HUES64 (cell line): ENCODE data around the gene RRN3.
"Not testable (repeated sequence)": the region's sequence is repeated elsewhere in the genome, so short reads cannot be mapped to it uniquely, and the experiment has no call there.

ENCODE experiments used
- H3K27ac ChIP-seq: 2 replicates; pipeline ENCODE4 v1.7.0; 2013; ENCODE audit warnings: low read depth, low read length, inconsistent platforms
- H3K27me3 ChIP-seq: 2 replicates; pipeline ENCODE4 v1.6.1; 2013; ENCODE audit warnings: mild to moderate bottlenecking, low read length; ENCODE audit not compliant: insufficient read depth
- H3K36me3 ChIP-seq: 2 replicates; pipeline ENCODE4 v1.6.1; 2013; ENCODE audit warnings: mild to moderate bottlenecking, low read length; ENCODE audit not compliant: insufficient read depth
- H3K4me1 ChIP-seq: 2 replicates; pipeline ENCODE4 v1.6.1; 2013; ENCODE audit warnings: mild to moderate bottlenecking, low read length, moderate library complexity; ENCODE audit not compliant: insufficient read depth
- H3K4me3 ChIP-seq: 2 replicates; pipeline ENCODE4 v1.5.1; 2013; ENCODE audit warnings: mild to moderate bottlenecking, low read length, moderate library complexity
- H3K9ac ChIP-seq: 2 replicates; pipeline ENCODE4 v1.6.1; 2013; ENCODE audit warnings: mild to moderate bottlenecking, low read depth, low read length
- H3K9me3 ChIP-seq: 2 replicates; pipeline ENCODE4 v1.6.1; 2013; ENCODE audit warnings: low read depth, low read length; ENCODE audit not compliant: insufficient read depth
- WGBS: fragments of 150-250, 120-280 bp; methylation state at CpG from one replicate; pipeline ENCODE4 v1.1.7; 2013; ENCODE audit warnings: missing lambda C conversion rate; 5-methylcytosine and 5-hydroxymethylcytosine counted together

Gene RRN3

GRCh38 chr16:15082788-15083187 is 11.3 kb downstream of the RRN3 start:
- H3K4me3 ChIP-seq, H3K4me1 ChIP-seq, H3K9me3 ChIP-seq, H3K9ac ChIP-seq, H3K27ac ChIP-seq, H3K27me3 ChIP-seq: not testable (repeated sequence)
- 95% methylated on average over 3 of the region's 3 CpGs for WGBS
- H3K36me3 ChIP-seq, result peaks cover 82% of the 10 kb centered on the region

GRCh38 chr16:15080883-15081282 is 13.2 kb downstream of the RRN3 start:
- H3K4me1 ChIP-seq, H3K9me3 ChIP-seq, H3K27me3 ChIP-seq, H3K9ac ChIP-seq, H3K27ac ChIP-seq, H3K4me3 ChIP-seq: not testable (repeated sequence)
- peaks cover 79% of the 10 kb centered on the region for H3K36me3 ChIP-seq
- WGBS, result 92% methylated on average over 1 of the region's 1 CpG

- H3K9me3 ChIP-seq, H3K9ac ChIP-seq, H3K27ac ChIP-seq, H3K4me1 ChIP-seq, H3K4me3 ChIP-seq, H3K27me3 ChIP-seq: not testable (repeated sequence)
- 93% methylated on average over 1 of the region's 2 CpGs for WGBS
- peaks cover 77% of the 10 kb centered on the region for H3K36me3 ChIP-seq
Observed at GRCh38 chr16:15076161-15076560, 17.9 kb downstream of the RRN3 start.

- H3K27me3 ChIP-seq, result no peaks in the 10 kb centered on the region
- no peak overlapping the region for H3K9ac ChIP-seq
- H3K36me3 ChIP-seq, result peaks cover 85% of the 10 kb centered on the region
- no peak overlapping the region for H3K4me3 ChIP-seq
- no peak overlapping the region for H3K27ac ChIP-seq
- WGBS, result 95% methylated on average over 6 of the region's 6 CpGs
- H3K9me3 ChIP-seq, result no peaks in the 10 kb centered on the region
- H3K4me1 ChIP-seq, result no peaks in the 10 kb centered on the region
Observed at GRCh38 chr16:15073101-15073500, 21.0 kb downstream of the RRN3 start.

GRCh38 chr16:15071916-15072769 is 21.9 kb downstream of the RRN3 start:
- not testable (repeated sequence) for H3K9me3 ChIP-seq, H3K27ac ChIP-seq, H3K4me1 ChIP-seq, H3K9ac ChIP-seq, H3K27me3 ChIP-seq, H3K4me3 ChIP-seq
- WGBS, result 85% methylated on average over 12 of the region's 16 CpGs
- H3K36me3 ChIP-seq, result peaks cover 83% of the 10 kb centered on the region

- H3K4me3 ChIP-seq, H3K4me1 ChIP-seq, H3K9me3 ChIP-seq, H3K27me3 ChIP-seq, H3K27ac ChIP-seq, H3K9ac ChIP-seq: not testable (repeated sequence)
- peaks cover 78% of the 10 kb centered on the region for H3K36me3 ChIP-seq
- 98% methylated on average over 3 of the region's 4 CpGs for WGBS
Observed at GRCh38 chr16:15071013-15071412, 23.1 kb downstream of the RRN3 start.

GRCh38 chr16:15066690-15067089 is 27.4 kb downstream of the RRN3 start:
- peaks cover 75% of the 10 kb centered on the region for H3K36me3 ChIP-seq
- not testable (repeated sequence) for H3K4me1 ChIP-seq, H3K27ac ChIP-seq, H3K9me3 ChIP-seq, H3K9ac ChIP-seq, H3K4me3 ChIP-seq, H3K27me3 ChIP-seq
- 93% methylated on average over 5 of the region's 8 CpGs for WGBS

- not testable (repeated sequence) for H3K9ac ChIP-seq, H3K4me3 ChIP-seq, H3K27ac ChIP-seq, H3K27me3 ChIP-seq, H3K4me1 ChIP-seq, H3K9me3 ChIP-seq
- peaks cover 79% of the 10 kb centered on the region for H3K36me3 ChIP-seq
- 100% methylated on average over 1 of the region's 4 CpGs for WGBS
Observed at GRCh38 chr16:15065961-15066360, 28.1 kb downstream of the RRN3 start.

- not testable (repeated sequence) for H3K27me3 ChIP-seq, H3K27ac ChIP-seq, H3K9ac ChIP-seq, H3K4me1 ChIP-seq, H3K4me3 ChIP-seq, H3K9me3 ChIP-seq
- H3K36me3 ChIP-seq, result peaks cover 72% of the 10 kb centered on the region
- 95% methylated on average over 6 of the region's 8 CpGs for WGBS
Observed at GRCh38 chr16:15062085-15062810, 31.8 kb downstream of the RRN3 start.

- H3K9ac ChIP-seq, result no peak overlapping the region
- no peaks in the 10 kb centered on the region for H3K9me3 ChIP-seq
- no peaks in the 10 kb centered on the region for H3K4me1 ChIP-seq
- no peak overlapping the region for H3K4me3 ChIP-seq
- peaks cover 55% of the 10 kb centered on the region for H3K36me3 ChIP-seq
- no peaks in the 10 kb centered on the region for H3K27me3 ChIP-seq
- 100% methylated on average over 2 of the region's 3 CpGs for WGBS
- no peak overlapping the region for H3K27ac ChIP-seq
Observed at GRCh38 chr16:15059324-15059723, 34.7 kb downstream of the RRN3 start.

GRCh38 chr16:15057681-15058417 is 36.2 kb downstream of the RRN3 start:
- Histone ChIP-seq H3K27ac (no peak overlapping the region), H3K27me3 (no peaks in the 10 kb centered on the region), H3K9ac (no peak overlapping the region), H3K4me3 (no peak overlapping the region), H3K4me1 (no peaks in the 10 kb centered on the region), H3K36me3 (peaks cover 42% of the 10 kb centered on the region), H3K9me3 (no peaks in the 10 kb centered on the region)
- WGBS, result 92% methylated on average over 7 of the region's 7 CpGs
